ENCODE results near the gene NDUFS6.

DNA sequence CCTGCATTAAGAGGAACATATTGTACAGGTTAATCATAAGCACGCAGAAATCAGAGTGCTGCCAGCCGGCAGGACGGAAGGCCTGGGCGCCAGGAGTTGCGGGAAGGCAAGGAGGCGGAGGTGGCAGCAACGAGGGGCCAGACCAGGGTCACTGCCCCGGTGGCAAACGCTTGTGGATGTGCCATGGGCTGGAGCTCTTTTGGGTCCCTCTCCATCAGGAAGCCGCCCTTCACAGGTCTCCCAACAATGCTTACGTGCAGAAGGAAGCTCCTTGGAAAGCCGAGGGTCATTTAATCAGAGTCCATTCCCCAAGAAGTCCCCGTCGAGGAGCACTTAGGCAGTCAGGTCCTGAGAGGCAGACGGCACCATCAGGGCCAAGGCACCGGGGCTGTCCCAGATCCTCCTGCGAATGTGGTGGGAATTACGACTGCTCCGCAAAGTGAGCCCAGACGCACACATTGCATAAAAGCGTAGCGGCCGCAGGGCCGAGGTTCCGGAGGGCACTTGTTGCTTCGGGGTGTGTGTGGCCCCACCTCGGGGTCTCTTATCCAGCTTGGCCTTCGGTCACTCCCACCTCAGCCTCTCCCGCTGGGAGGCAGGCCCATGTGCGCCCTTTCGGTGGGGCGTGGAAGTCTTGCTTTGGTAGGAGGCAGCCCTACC, 22.1 kb upstream of the NDUFS6 start:
- TF ChIP-seq, protein P1, sequence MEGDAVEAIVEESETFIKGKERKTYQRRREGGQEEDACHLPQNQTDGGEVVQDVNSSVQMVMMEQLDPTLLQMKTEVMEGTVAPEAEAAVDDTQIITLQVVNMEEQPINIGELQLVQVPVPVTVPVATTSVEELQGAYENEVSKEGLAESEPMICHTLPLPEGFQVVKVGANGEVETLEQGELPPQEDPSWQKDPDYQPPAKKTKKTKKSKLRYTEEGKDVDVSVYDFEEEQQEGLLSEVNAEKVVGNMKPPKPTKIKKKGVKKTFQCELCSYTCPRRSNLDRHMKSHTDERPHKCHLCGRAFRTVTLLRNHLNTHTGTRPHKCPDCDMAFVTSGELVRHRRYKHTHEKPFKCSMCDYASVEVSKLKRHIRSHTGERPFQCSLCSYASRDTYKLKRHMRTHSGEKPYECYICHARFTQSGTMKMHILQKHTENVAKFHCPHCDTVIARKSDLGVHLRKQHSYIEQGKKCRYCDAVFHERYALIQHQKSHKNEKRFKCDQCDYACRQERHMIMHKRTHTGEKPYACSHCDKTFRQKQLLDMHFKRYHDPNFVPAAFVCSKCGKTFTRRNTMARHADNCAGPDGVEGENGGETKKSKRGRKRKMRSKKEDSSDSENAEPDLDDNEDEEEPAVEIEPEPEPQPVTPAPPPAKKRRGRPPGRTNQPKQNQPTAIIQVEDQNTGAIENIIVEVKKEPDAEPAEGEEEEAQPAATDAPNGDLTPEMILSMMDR (IDR thresholded peaks at IDR 0.05; ENCODE audit: low read length) = no peak
- TF ChIP-seq EZH2 (IDR thresholded peaks at IDR 0.05; ENCODE audit: borderline replicate concordance, low read length) = no peak
